GM06990 (cell line): ENCODE measurements around the gene SCAMP5.

ENCODE experiments used
- DNase-seq: peaks from one replicate; pipeline ENCODE4 v3.0.0-alpha.2; 2011; ENCODE audit not compliant: insufficient read length; ENCODE audit errors: extremely low read depth
- H3K27me3 ChIP-seq: replicated peaks from 2 replicates; pipeline ENCODE4 v1.6.0; 2011; ENCODE audit warnings: low read length; ENCODE audit not compliant: control insufficient read depth, insufficient read depth
- H3K36me3 ChIP-seq: 2 replicates; pipeline ENCODE4 v1.5.1; 2011; ENCODE audit warnings: low read length; ENCODE audit not compliant: control insufficient read depth, insufficient read depth
- H3K4me3 ChIP-seq: replicated peaks from 2 replicates; pipeline ENCODE4 v1.5.1; 2011; ENCODE audit warnings: low read depth, mild to moderate bottlenecking, control low read depth, low read length
- TF ChIP-seq, protein P1 (sequence below): IDR thresholded peaks from 2 replicates; pipeline ENCODE4 v1.5.1; 2011; ENCODE audit warnings: low read length, control low read depth, mild to moderate bottlenecking, inconsistent platforms; ENCODE audit not compliant: insufficient read depth, poor library complexity, severe bottlenecking

Gene SCAMP5

DNA sequence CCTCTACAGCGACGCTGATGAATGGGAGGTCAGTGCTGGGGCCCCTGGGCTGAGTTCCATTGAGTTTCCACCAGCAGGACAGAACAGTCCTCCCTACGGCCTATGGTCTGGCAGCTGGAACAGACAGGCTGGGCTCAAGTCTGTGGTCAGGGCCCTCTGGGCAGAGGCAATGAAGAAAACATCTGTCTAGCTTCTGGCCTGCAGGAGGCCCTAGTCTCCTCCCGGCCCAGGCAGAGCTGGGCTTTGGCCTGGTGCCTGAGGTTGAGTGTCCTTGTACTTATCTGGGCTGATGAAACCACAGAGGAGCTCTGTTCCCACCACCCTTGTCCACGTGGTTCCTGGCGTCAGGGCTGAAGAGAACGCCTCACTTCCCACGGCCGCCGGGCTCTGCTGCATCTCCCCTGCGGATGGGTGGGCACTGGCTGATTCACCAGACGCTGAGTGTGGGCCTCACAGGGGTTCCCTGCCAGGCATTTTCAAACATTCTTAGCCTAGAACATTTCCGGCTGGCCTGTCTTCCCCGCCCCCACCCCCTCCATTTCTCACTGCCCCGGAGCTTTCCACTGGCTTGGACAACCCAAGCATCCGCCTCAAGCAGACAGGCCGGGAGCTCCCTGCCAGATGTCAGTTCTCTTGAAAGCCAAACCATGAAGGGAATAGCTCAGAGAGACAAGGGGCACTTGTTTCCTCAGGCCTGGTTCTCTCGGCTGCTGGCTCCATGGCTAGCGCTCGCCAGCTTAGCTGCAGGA, 48.3 kb downstream of the SCAMP5 start:
- TF ChIP-seq, protein P1, sequence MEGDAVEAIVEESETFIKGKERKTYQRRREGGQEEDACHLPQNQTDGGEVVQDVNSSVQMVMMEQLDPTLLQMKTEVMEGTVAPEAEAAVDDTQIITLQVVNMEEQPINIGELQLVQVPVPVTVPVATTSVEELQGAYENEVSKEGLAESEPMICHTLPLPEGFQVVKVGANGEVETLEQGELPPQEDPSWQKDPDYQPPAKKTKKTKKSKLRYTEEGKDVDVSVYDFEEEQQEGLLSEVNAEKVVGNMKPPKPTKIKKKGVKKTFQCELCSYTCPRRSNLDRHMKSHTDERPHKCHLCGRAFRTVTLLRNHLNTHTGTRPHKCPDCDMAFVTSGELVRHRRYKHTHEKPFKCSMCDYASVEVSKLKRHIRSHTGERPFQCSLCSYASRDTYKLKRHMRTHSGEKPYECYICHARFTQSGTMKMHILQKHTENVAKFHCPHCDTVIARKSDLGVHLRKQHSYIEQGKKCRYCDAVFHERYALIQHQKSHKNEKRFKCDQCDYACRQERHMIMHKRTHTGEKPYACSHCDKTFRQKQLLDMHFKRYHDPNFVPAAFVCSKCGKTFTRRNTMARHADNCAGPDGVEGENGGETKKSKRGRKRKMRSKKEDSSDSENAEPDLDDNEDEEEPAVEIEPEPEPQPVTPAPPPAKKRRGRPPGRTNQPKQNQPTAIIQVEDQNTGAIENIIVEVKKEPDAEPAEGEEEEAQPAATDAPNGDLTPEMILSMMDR = peak; percentile 58
- peak; percentile 87 for DNase-seq
- Histone ChIP-seq H3K27me3 (no peaks in the 10 kb centered on the region), H3K4me3 (peak overlapping the region; percentile 36), H3K36me3 (peaks cover 13% of the 10 kb centered on the region)

DNA sequence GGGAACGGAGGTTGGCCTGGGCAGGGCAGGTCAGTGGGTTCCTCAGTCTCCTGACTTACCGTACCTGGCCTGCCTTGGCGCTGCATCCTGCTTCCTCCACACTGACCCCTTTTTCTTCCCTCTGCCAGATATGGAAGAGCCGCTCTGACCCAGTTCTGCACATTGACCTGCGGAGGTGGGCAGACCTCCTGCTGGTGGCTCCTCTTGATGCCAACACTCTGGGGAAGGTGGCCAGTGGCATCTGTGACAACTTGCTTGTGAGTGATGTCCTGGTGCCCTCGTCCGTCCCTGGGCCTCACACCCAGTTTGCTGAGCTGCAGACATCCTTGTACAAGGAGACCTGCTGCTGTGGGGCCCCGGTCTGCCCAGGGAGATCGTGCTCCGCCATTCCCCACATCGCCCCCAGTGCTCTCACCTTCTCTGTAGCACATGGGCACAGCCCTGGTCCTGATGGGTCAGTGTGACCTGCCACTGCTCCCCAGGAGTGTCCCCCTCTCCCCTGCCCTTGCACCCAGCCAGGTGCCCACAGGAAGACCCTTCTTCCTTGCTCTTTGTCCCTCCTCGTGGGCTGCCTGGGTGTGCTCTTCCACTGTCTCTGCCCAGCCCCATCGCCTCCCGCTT, 49.0 kb downstream of the SCAMP5 start:
- Histone ChIP-seq H3K27me3 (no peaks in the 10 kb centered on the region), H3K4me3 (peak overlapping the region; percentile 36), H3K36me3 (peaks cover 19% of the 10 kb centered on the region)
- TF ChIP-seq, protein P1 = no peak
- no peak for DNase-seq

DNA sequence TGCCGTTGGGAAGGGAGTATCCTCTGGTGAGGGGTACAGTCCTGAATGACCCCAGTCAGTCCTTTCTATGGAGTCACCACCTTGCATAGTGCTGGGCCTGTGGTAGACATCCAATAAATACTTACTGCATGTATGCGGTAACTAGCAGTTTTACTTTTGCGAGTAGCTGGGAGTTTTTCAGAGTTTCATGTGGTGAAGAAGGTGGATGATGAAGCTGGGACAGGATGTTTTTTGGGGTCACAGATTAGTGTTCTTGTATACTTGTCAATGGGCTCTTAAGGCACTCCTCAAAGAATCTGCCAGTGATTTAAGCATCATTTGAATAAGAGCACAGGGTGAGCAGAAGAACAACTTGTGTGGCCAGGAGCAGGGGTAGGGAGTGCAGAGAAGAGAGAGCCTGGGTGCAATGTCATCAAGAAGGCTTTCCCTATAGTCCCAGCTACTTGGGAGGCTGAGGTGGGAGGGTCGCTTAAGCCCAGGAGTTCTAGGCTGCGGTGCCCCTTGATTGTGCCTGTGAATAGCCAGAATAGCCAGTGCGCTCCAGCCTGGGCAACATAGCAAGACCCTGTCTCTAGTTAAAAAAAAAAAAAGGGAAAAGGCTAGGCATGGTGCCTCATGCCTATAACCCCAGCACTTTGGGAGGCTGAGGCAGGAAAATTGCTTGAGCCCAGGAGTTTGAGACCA, 50.1 kb downstream of the SCAMP5 start:
- Histone ChIP-seq H3K4me3 (peak overlapping the region; percentile 19; the same call in 1 of the 2 replicates), H3K36me3 (peaks cover 21% of the 10 kb centered on the region), H3K27me3 (no peaks in the 10 kb centered on the region)
- TF ChIP-seq, protein P1 = no peak
- DNase-seq = no peak

DNA sequence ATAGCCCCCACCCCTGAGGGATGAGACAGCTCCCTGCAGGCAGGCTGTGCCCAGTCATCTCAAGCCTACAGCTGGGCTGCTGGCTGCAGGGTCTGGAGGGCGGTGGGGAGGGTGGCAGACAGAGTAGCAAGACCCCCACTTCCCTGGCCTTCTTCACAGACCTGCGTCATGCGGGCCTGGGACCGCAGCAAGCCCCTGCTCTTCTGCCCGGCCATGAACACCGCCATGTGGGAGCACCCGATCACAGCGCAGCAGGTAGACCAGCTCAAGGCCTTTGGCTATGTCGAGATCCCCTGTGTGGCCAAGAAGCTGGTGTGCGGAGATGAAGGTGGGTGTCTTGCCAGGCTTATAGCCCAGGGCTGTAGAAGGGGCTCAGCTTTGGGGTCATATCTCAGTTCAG, 53.0 kb downstream of the SCAMP5 start:
- DNase-seq = no peak
- no peak overlapping the region for H3K4me3 ChIP-seq
- TF ChIP-seq, protein P1 = no peak
- H3K36me3 ChIP-seq = peaks cover 19% of the 10 kb centered on the region
- H3K27me3 ChIP-seq = no peaks in the 10 kb centered on the region

DNA sequence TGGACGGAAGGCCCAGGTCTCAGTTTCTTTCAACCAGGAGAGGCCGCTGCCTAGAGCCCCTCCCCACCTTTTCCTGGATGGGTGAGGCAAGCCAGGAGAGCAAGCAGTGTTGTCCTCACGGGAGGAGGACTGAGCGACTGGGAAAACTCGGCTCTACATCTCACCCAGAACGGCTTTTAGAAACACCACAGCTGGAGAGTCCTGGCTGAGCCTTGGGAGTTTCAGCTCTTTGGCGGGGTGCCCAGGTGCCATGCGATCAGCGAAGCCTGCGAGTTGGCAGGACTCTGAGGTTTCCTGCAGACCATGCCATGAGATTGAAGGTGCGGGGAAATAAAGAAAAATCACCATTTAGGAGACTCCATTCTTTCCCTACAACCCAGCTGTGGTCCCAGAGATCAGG, 54.0 kb downstream of the SCAMP5 start:
- no peaks in the 10 kb centered on the region for H3K27me3 ChIP-seq
- TF ChIP-seq, protein P1 = no peak
- H3K36me3 ChIP-seq = peaks cover 18% of the 10 kb centered on the region
- no peak for DNase-seq
- no peak overlapping the region for H3K4me3 ChIP-seq
